ENCODE results near the gene MT1E. TPM values are rescaled to one million over a fixed set of nuclear protein-coding genes. Genes with fewer than 3 reads are reported as not detected.

Gene MT1E
- total RNA-seq (2021; fragmentation: NEBNext Ultra II Directional; extraction: Animal tissue kit (Norgen Biotek cat#: 25700)) (3.5 and 7.9 TPM in 2 replicates), polyA plus RNA-seq (2011; rRNA removed) (109 and 117 TPM in 2 replicates), polyA minus RNA-seq (2011; rRNA and poly(A)+ RNA removed) (15.8 and 21.0 TPM in 2 replicates)
- polyA plus RNA-seq (2011; cell fraction: cytosol; rRNA removed) = 255 TPM
- polyA plus RNA-seq (2011; cell fraction: nucleus; rRNA removed) = 53.0 TPM
- 61.1 to 122 TPM (median 93.3 TPM) in 4 replicates for polyA plus RNA-seq (2012, experiment 1 of 2)
- 263 TPM for polyA plus RNA-seq (2012, experiment 2 of 2)
- polyA plus RNA-seq (2013, experiment 1 of 2) = 64.0 TPM
- polyA plus RNA-seq (2013, experiment 2 of 2) = 72.0 TPM
- 24.5 TPM for polyA minus RNA-seq (2011; cell fraction: cytosol; rRNA and poly(A)+ RNA removed)
- 16.6 TPM for polyA minus RNA-seq (2011; cell fraction: nucleus; rRNA and poly(A)+ RNA removed)
- long read RNA-seq, experiment 1, transcript MT1E-201 (3 exons, 704 nt) = major isoform, 9 of 10 reads
- long read RNA-seq, experiment 1, partial matches to known transcripts = 1 of 10 reads
- long read RNA-seq, experiment 1, other reads (novel, unspliced or antisense) = 0 of 10 reads
- long read RNA-seq, experiment 2 = 0 reads

- Histone ChIP-seq H3K4me2 (ENCODE audit: insufficient read depth in 1 of 2, low read depth in 2 of 2, low read length in 2 of 2) (peak within 1 kb of the TSS; percentile 90 to 94), H2AK5ac (ENCODE audit: low read depth, low read length) (0 out of 2 replicates have a peak within 1 kb of the TSS, but pooled peaks have one; percentile 72), H2BK5ac (ENCODE audit: low read depth, low read length) (no peak within 1 kb of the TSS; the same call in 1 of the 2 replicates), H4K5ac (ENCODE audit: insufficient read length, low read depth, low read length) (no peak within 1 kb of the TSS), H2BK12ac (ENCODE audit: low read depth, low read length) (peak within 1 kb of the TSS; percentile 87; the same call in 1 of the 2 replicates), H3K79me2 (ENCODE audit: control insufficient read depth in 1 of 2, insufficient read depth in 2 of 2, low read length in 2 of 2) (no peaks in the 10 kb centered on the region), H3K27me3 (replicated peaks in 1 of 4; ENCODE audit: control insufficient read depth in 3 of 4, extremely low read depth in 1 of 4, insufficient read depth in 3 of 4, low read length in 3 of 4) (peaks cover 53 to 86% (median 82%) of the 10 kb centered on the region in 4 experiments), H3K9me3 (ENCODE audit: insufficient read depth in 2 of 2, low read depth in 1 of 2, low read length in 1 of 2) (no peaks in the 10 kb centered on the region), H3K23me2 (ENCODE audit: low read depth, low read length) (peaks cover 5% of the 10 kb centered on the region; the same call in 1 of the 2 replicates), H4K8ac (ENCODE audit: extremely low read depth, insufficient read depth, low read length) (peak within 1 kb of the TSS; percentile 75), H3K23ac (ENCODE audit: insufficient read length) (no peak within 1 kb of the TSS), H3K18ac (ENCODE audit: extremely low read depth, low read length) (peak within 1 kb of the TSS; percentile 66), H4K20me1 (replicated peaks in 1 of 2; ENCODE audit: control insufficient read depth in 1 of 2, insufficient read depth in 2 of 2, low read length in 2 of 2) (peaks cover 0 to 15% of the 10 kb centered on the region in 2 experiments), H3K4me3 (ENCODE audit: extremely low read depth in 1 of 4, insufficient read depth in 2 of 4, low read depth in 3 of 4, low read length in 4 of 4) (peak within 1 kb of the TSS; percentile 26 to 61 (median 46)), H2AFZ (ENCODE audit: low read length) (peak within 1 kb of the TSS; percentile 69; the same call in 1 of the 2 replicates), H3K4me1 (replicated peaks in 1 of 4; ENCODE audit: control insufficient read depth in 3 of 4, insufficient read depth in 4 of 4, low read length in 3 of 4) (peaks cover 0 to 17% (median 14%) of the 10 kb centered on the region in 4 experiments; a peak in 6 of 7 replicates), H2BK120ac (replicated peaks; ENCODE audit: low read depth, low read length) (no peak within 1 kb of the TSS), H3K56ac (replicated peaks; ENCODE audit: insufficient read length, low read depth, low read length) (no peak within 1 kb of the TSS), H3K9ac (replicated peaks in 1 of 4; ENCODE audit: extremely low read depth in 1 of 4, low read depth in 3 of 4, low read length in 3 of 4) (no peak within 1 kb of the TSS), H3K4ac (replicated peaks; ENCODE audit: insufficient read length, low read depth, low read length) (no peak within 1 kb of the TSS), H3K14ac (ENCODE audit: insufficient read length) (no peak within 1 kb of the TSS), H4K91ac (replicated peaks; ENCODE audit: insufficient read length, low read length) (no peak within 1 kb of the TSS), H3K79me1 (ENCODE audit: low read depth, low read length) (no peaks in the 10 kb centered on the region), H2BK15ac (ENCODE audit: low read length) (peak within 1 kb of the TSS; percentile 40; the same call in 1 of the 2 replicates), H2BK20ac (ENCODE audit: low read length) (no peak within 1 kb of the TSS), H3K27ac (ENCODE audit: low read depth, low read length) (no peak within 1 kb of the TSS), H3K36me3 (ENCODE audit: control insufficient read depth in 2 of 4, insufficient read depth in 4 of 4, low read length in 3 of 4) (no peaks in the 10 kb centered on the region)
- FAIRE-seq (no peak), DNase-seq (ENCODE audit: low read depth in 1 of 2, low spot score in 2 of 2) (peak in 1 of 2 experiments; percentile 66)
- CTCF ChIA-PET (ENCODE audit: partially characterized antibody) = interaction anchor here (0.7 to 3.0 kb wide), 14 partner anchors 9 to 111 kb away, joined by 3 to 12 read pairs (median 5); partner anchors contain the start of genes MT1A and MT1H
- POLR2A ChIA-PET (ENCODE audit: partially characterized antibody) = interaction anchor here (0.8 to 4.7 kb wide), 26 partner anchors 9 to 306 kb away, joined by 3 to 66 read pairs (median 6); partner anchors contain the start of genes HERPUD1, MT1A, MT1F and MT1G
- 2% methylated on average over 62 of the region's 62 CpGs; no CpG with 5 or more reads in 1 of the 2 experiments for WGBS, 2 experiments (ENCODE audit: extremely low coverage in 1 of 2, insufficient coverage in 1 of 2, insufficient read length in 1 of 2, insufficient replicate concordance in 2 of 2, low coverage in 1 of 2, low lambda C conversion rate in 2 of 2, missing lambda C conversion rate in 1 of 2)
- TF ChIP-seq BCL11A (IDR thresholded peaks at IDR 0.05; ENCODE audit: low read depth in 2 of 2, low read length in 2 of 2) (no peak), ASH2L (IDR thresholded peaks at IDR 0.05; ENCODE audit: low read length) (no peak), POLR2AphosphoS5 (IDR thresholded peaks at IDR 0.05; ENCODE audit: low read depth, low read length) (no peak), SP2 (IDR thresholded peaks at IDR 0.05; ENCODE audit: low read length) (no peak), CBX5 (IDR thresholded peaks at IDR 0.05; ENCODE audit: low read depth, low read length) (no peak), JUN (IDR thresholded peaks at IDR 0.05; ENCODE audit: low read depth, low read length) (no peak), TBP (IDR thresholded peaks at IDR 0.05; ENCODE audit: low read depth, low read length) (peak; percentile 87; the same call in 1 of the 2 replicates), HDAC6 (IDR thresholded peaks at IDR 0.05; ENCODE audit: low read depth, low read length) (no peak), NRF1 (IDR thresholded peaks at IDR 0.05; ENCODE audit: low read depth, low read length) (no peak)
Observed at GRCh38 chr16:56625140-56625942, at the start of gene MT1E. MT1E (plus strand) TSS chr16:56625781; CDS start chr16:56625852, 71 bp downstream.
